ENCODE data around the gene ANTKMT. TPM values are rescaled to one million over a fixed set of nuclear protein-coding genes. Genes with fewer than 3 reads are reported as not detected.

The ANTKMT gene
- polyA plus RNA-seq, 1 donor from 2014 or later, result 73.4 TPM

DNA sequence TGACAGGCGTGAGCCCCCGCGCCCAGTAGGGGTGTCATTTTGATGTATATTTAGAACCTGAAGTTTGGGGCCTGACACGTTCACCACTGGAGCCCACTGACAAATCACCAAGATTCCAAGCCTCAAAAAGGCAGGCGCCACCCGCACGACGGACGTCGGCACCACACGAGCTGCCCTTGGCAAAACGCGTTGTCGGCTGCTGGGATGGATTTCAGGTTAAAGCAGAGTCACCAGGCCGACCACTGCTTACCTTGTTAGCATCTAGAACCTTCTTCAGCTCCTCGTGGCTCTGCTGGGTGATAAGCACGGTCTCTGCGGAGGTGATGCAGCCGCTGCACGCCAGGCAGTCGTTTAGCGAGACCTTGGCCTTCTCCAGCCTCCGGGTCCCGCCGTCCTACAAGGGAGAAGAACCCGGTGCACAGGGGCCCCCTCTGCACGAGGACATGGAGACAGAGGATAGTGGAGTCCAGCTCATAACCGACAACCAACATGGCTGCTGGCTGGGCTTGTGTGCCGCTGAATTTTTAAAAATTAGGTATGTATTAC lies 16.1 kb downstream of the ANTKMT start:
- no peak overlapping the region for H3K4me2 ChIP-seq (ENCODE audit: low read length)
- no peaks in the 10 kb centered on the region for H4K20me1 ChIP-seq (ENCODE audit: insufficient read depth)
- no peak overlapping the region for H3K9ac ChIP-seq (ENCODE audit: low read length)
- no peak overlapping the region for H3K27ac ChIP-seq (ENCODE audit: low read length)
- TF ChIP-seq MXI1 (conservative IDR thresholded peaks at IDR 0.05; ENCODE audit: poor library complexity, severe bottlenecking) (no peak), TAF1 (IDR thresholded peaks at IDR 0.05; ENCODE audit: low read depth) (no peak), EP300 (conservative IDR thresholded peaks at IDR 0.05; ENCODE audit: poor library complexity, severe bottlenecking) (no peak), SMC3 (conservative IDR thresholded peaks at IDR 0.05; ENCODE audit: poor library complexity) (no peak), RAD21 (conservative IDR thresholded peaks at IDR 0.05) (no peak), POLR2AphosphoS5 (IDR thresholded peaks at IDR 0.05) (no peak), EZH2 (IDR thresholded peaks at IDR 0.05; ENCODE audit: borderline replicate concordance, insufficient read depth, low read length, poor library complexity, severe bottlenecking) (no peak)
- TF ChIP-seq, protein P1, sequence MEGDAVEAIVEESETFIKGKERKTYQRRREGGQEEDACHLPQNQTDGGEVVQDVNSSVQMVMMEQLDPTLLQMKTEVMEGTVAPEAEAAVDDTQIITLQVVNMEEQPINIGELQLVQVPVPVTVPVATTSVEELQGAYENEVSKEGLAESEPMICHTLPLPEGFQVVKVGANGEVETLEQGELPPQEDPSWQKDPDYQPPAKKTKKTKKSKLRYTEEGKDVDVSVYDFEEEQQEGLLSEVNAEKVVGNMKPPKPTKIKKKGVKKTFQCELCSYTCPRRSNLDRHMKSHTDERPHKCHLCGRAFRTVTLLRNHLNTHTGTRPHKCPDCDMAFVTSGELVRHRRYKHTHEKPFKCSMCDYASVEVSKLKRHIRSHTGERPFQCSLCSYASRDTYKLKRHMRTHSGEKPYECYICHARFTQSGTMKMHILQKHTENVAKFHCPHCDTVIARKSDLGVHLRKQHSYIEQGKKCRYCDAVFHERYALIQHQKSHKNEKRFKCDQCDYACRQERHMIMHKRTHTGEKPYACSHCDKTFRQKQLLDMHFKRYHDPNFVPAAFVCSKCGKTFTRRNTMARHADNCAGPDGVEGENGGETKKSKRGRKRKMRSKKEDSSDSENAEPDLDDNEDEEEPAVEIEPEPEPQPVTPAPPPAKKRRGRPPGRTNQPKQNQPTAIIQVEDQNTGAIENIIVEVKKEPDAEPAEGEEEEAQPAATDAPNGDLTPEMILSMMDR (IDR thresholded peaks at IDR 0.05; ENCODE audit: poor library complexity, severe bottlenecking), result no peak
- TF ChIP-seq, protein P2, sequence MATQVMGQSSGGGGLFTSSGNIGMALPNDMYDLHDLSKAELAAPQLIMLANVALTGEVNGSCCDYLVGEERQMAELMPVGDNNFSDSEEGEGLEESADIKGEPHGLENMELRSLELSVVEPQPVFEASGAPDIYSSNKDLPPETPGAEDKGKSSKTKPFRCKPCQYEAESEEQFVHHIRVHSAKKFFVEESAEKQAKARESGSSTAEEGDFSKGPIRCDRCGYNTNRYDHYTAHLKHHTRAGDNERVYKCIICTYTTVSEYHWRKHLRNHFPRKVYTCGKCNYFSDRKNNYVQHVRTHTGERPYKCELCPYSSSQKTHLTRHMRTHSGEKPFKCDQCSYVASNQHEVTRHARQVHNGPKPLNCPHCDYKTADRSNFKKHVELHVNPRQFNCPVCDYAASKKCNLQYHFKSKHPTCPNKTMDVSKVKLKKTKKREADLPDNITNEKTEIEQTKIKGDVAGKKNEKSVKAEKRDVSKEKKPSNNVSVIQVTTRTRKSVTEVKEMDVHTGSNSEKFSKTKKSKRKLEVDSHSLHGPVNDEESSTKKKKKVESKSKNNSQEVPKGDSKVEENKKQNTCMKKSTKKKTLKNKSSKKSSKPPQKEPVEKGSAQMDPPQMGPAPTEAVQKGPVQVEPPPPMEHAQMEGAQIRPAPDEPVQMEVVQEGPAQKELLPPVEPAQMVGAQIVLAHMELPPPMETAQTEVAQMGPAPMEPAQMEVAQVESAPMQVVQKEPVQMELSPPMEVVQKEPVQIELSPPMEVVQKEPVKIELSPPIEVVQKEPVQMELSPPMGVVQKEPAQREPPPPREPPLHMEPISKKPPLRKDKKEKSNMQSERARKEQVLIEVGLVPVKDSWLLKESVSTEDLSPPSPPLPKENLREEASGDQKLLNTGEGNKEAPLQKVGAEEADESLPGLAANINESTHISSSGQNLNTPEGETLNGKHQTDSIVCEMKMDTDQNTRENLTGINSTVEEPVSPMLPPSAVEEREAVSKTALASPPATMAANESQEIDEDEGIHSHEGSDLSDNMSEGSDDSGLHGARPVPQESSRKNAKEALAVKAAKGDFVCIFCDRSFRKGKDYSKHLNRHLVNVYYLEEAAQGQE (IDR thresholded peaks at IDR 0.05; ENCODE audit: borderline replicate concordance), result no peak
- H3F3A ChIP-seq (ENCODE audit: insufficient read depth, low read length, poor library complexity, severe bottlenecking), result no peaks in the 10 kb centered on the region
- no peak overlapping the region for H2AFZ ChIP-seq (ENCODE audit: low read depth, low read length)
- no peaks in the 10 kb centered on the region for H3K9me3 ChIP-seq (ENCODE audit: low read length)
- H3K27me3 ChIP-seq (ENCODE audit: insufficient read depth, low read depth, low read length), result no peaks in the 10 kb centered on the region
- H3K79me2 ChIP-seq (replicated peaks; ENCODE audit: insufficient read depth, low read length), result peaks cover 5% of the 10 kb centered on the region
- H3K9me2 ChIP-seq (ENCODE audit: insufficient read depth, low read length), result no peaks in the 10 kb centered on the region
- no peaks in the 10 kb centered on the region for H3K36me3 ChIP-seq (ENCODE audit: insufficient read depth, low read length)
- no peak overlapping the region for H3K4me3 ChIP-seq (ENCODE audit: low read length)

DNA sequence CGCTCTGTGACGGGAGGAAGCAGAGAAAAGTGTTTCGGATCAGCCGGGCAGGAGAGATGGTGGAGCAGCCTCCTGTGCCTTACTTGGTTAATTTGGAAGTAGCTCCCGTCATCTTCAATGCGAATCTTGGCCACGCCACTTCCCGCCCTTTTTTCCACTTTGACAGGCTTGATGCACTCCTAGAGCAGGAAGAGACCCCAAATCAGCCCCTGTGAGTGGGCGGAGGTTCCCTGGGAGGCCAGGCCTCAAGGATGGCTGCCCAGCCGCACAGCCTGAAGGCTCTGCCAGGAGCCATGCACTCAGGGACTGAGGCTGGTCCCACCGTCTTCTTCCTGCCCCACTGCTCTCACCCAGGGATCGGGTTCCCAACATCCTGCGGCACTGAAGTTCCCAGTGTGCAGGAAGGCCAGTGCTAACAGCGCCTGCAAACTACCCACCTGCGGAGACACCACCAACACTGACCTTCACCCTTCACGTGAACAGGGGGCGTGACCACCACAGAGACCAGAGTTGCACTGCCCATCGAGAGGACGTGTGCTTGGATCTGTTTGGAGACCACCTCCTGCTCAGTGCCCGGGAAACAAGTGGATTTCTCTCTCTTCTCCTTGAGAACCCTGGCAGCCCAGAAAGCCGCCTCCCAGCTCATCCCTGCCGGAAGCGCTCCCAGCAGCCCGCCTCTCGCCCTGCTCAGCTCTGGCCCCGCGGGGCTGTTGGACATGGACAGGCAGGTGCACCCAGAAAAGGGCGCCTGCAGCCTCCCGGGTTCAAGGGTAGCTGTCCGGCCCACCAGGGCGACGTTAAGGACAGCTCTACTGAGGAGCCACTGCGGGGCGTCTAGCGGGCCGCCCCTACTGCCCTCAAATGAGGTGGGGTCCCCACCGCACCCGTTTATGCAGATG lies 18.9 kb downstream of the ANTKMT start:
- Histone ChIP-seq H3F3A (ENCODE audit: insufficient read depth, low read length, poor library complexity, severe bottlenecking) (no peaks in the 10 kb centered on the region), H3K36me3 (ENCODE audit: insufficient read depth, low read length) (no peaks in the 10 kb centered on the region), H3K4me3 (ENCODE audit: low read length) (peak overlapping the region; percentile 96), H3K79me2 (replicated peaks; ENCODE audit: insufficient read depth, low read length) (peaks cover 5% of the 10 kb centered on the region), H4K20me1 (ENCODE audit: insufficient read depth) (no peaks in the 10 kb centered on the region), H3K4me2 (ENCODE audit: low read length) (peak overlapping the region; percentile 86), H3K27me3 (ENCODE audit: insufficient read depth, low read depth, low read length) (no peaks in the 10 kb centered on the region), H3K9me2 (ENCODE audit: insufficient read depth, low read length) (no peaks in the 10 kb centered on the region), H2AFZ (ENCODE audit: low read depth, low read length) (no peak overlapping the region), H3K27ac (ENCODE audit: low read length) (peak overlapping the region; percentile 63), H3K9ac (ENCODE audit: low read length) (peak overlapping the region; percentile 90), H3K9me3 (ENCODE audit: low read length) (no peaks in the 10 kb centered on the region)
- no peak for TF ChIP-seq EP300 (conservative IDR thresholded peaks at IDR 0.05; ENCODE audit: poor library complexity, severe bottlenecking)
- TF ChIP-seq MXI1 (conservative IDR thresholded peaks at IDR 0.05; ENCODE audit: poor library complexity, severe bottlenecking), result no peak
- TF ChIP-seq TAF1 (IDR thresholded peaks at IDR 0.05; ENCODE audit: low read depth), result no peak
- TF ChIP-seq, protein P2 (IDR thresholded peaks at IDR 0.05; ENCODE audit: borderline replicate concordance), result no peak
- TF ChIP-seq, protein P1 (IDR thresholded peaks at IDR 0.05; ENCODE audit: poor library complexity, severe bottlenecking), result no peak
- no peak for TF ChIP-seq SMC3 (conservative IDR thresholded peaks at IDR 0.05; ENCODE audit: poor library complexity)
- no peak for TF ChIP-seq EZH2 (IDR thresholded peaks at IDR 0.05; ENCODE audit: borderline replicate concordance, insufficient read depth, low read length, poor library complexity, severe bottlenecking)
